GM10248 (cell line): ENCODE results near the gene CCNT1.
"Not testable (repeated sequence)": the region's sequence is repeated elsewhere in the genome, so short reads cannot be mapped to it uniquely, and the experiment has no call there.

Experiments
- CTCF ChIA-PET: fragments of 300-600 bp; sonication (Branson Sonifier 250); formaldehyde crosslinking; extraction: SDS; loops from one replicate; lab custom pipeline; 2021; ENCODE audit warnings: antibody characterized with exemption; lab: Yijun Ruan, JAX
- POLR2A ChIA-PET: fragments of 350-650 bp; sonication (Branson Sonifier 250); formaldehyde crosslinking; extraction: SDS; loops from one replicate; lab custom pipeline; 2020; ENCODE audit warnings: antibody characterized with exemption; lab: Yijun Ruan, JAX
- DNase-seq: peaks from one replicate; pipeline ENCODE4 v3.0.0; 2012; ENCODE audit errors: extremely low spot score
- CTCF ChIP-seq: IDR thresholded peaks from 2 replicates; pipeline ENCODE4 v1.5.1; 2012; ENCODE audit warnings: mild to moderate bottlenecking, low read depth; ENCODE audit errors: extremely low read depth, missing control alignments, control extremely low read depth

Gene CCNT1

DNA sequence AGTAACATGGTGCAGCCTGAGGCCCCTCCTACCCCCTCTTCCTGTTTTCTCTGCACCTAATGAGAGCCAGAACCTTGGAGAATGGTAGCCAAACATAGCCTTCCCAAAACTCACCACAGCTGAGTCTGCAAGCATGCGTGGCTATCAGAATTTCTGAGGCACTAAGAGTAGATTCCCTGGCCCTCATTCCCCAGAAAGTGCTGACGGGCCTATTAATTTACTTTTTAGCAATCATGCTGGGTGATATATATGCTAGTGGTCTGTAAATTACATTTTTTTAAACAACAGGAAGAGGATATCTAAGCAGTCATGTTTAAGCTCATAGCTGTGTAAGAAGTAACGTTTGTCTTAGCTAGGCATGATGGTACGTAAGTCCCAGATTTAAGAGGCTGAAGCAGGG lies 64.8 kb downstream of the CCNT1 start:
- CTCF ChIA-PET: interaction anchor here (0.8 to 1.5 kb wide), 2 partner anchors 33 to 163 kb away, joined by 3 read pairs; no protein-coding TSS in a partner anchor
- DNase-seq: no peak
- POLR2A ChIA-PET: interaction anchor here (0.9 kb wide), 1 partner anchor 453 kb away, joined by 7 read pairs; no protein-coding TSS in a partner anchor
- TF ChIP-seq CTCF: no peak

GRCh38 chr12:48645354-48645753 lies 71.2 kb downstream of the CCNT1 start:
- DNase-seq, CTCF ChIA-PET, POLR2A ChIA-PET: not testable (repeated sequence)

DNA sequence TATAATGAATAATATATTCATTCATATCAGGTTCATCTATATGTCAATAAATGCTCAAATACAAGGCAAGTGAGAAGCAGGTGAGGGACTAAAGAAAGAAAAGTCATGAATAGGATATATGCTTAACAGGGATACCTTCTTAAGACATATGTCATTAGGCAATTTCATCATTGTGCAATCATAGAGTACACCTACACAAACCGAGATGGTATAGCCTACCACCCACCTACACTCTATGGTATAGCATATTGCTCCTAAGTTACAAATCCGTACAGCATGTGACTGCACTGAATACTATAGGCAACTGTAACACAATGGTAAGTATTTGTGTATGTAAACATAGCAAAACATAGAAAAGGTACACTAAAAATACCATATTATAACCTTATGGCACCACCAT lies 73.5 kb downstream of the CCNT1 start:
- no peak for DNase-seq
- ChIA-PET POLR2A (interaction anchor here (0.6 kb wide), 2 partner anchors 135 to 153 kb away, joined by 4 to 7 read pairs; no protein-coding TSS in a partner anchor), CTCF (no interaction called here)
- TF ChIP-seq CTCF: no peak

- POLR2A ChIA-PET, DNase-seq, CTCF ChIA-PET: not testable (repeated sequence)
Observed at GRCh38 chr12:48641752-48642555, 74.6 kb downstream of the CCNT1 start.

DNA sequence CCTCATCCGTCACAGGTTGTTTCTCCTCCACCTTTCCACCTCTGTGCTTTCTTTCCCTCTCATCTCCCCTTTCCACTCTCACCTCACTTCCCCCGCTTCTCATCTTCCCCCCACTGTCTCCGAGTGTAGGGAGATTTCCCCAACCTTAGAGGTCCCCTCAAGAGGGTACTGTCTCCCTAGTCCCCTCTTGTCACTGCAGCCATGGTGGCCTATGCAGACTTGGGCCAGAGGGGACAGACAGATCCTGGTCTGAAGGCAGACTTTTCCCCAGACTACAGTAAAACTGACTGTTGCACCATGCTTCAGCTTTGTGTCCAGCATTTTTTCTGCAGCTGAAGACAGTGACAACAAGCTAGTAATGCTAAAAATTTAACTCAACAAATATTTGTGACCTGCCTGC lies 75.7 kb downstream of the CCNT1 start:
- ChIA-PET CTCF (no interaction called here), POLR2A (no interaction called here)
- DNase-seq: no peak
- TF ChIP-seq CTCF: no peak

GRCh38 chr12:48640428-48640827 lies 76.1 kb downstream of the CCNT1 start:
- POLR2A ChIA-PET: no interaction called here
- no peak for DNase-seq
- CTCF ChIA-PET: no interaction called here
- TF ChIP-seq CTCF: no peak
